ENCODE results near the gene TMC1. TPM values are rescaled to one million over a fixed set of nuclear protein-coding genes. Genes with fewer than 3 reads are reported as not detected.

TMC1 gene
- total RNA-seq, 1 donor from 2014 or later = not detected

DNA sequence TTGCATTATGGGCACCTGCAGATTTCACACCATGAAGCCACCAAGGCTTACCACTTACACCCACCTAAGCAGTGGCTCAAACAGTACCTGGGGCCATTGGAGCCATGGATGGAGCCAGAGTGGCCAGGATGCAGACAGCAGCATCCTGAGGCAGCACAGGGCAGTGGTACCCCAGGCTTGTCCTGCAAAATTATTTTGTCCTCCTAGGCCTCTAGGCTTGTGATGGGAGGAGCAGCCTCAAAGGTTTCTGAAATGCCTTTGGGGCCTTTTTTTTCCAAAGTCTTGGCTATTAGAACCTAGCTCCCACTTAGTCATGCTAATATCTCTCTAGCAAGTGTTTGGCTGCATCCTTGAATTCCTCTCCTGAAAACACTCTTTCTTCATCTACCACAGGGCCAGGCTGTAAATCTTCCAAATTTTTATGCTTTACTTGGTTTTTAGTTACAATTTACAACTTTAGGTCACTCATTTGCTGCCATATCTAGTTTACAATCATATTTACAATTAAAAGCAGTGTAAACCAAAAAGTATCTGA, 15.7 kb downstream of the TMC1 start:
- H3K36me3 ChIP-seq = no peaks in the 10 kb centered on the region
- Mint-ChIP-seq H3K36me3 (no peaks in the 10 kb centered on the region), H3K4me1 (peaks cover 8% of the 10 kb centered on the region), H3K9me3 (peaks cover 8% of the 10 kb centered on the region), H3K4me3 (no peak overlapping the region), H3K27me3 (ENCODE audit: insufficient read depth, low read depth) (no peaks in the 10 kb centered on the region), H3K27ac (no peak overlapping the region)
- H3F3A ChIP-seq (ENCODE audit: low read depth) = no peaks in the 10 kb centered on the region
- no peaks in the 10 kb centered on the region for H3K27me3 ChIP-seq
- DNase-seq (ENCODE audit: low spot score) = no peak
- H4K20me1 ChIP-seq (ENCODE audit: low read depth) = no peaks in the 10 kb centered on the region
- H3K9me3 ChIP-seq (ENCODE audit: low read depth) = no peaks in the 10 kb centered on the region
- H3K4me1 ChIP-seq = no peaks in the 10 kb centered on the region
- TF ChIP-seq EZH2 (IDR thresholded peaks at IDR 0.05) = no peak
- TF ChIP-seq, protein P1, sequence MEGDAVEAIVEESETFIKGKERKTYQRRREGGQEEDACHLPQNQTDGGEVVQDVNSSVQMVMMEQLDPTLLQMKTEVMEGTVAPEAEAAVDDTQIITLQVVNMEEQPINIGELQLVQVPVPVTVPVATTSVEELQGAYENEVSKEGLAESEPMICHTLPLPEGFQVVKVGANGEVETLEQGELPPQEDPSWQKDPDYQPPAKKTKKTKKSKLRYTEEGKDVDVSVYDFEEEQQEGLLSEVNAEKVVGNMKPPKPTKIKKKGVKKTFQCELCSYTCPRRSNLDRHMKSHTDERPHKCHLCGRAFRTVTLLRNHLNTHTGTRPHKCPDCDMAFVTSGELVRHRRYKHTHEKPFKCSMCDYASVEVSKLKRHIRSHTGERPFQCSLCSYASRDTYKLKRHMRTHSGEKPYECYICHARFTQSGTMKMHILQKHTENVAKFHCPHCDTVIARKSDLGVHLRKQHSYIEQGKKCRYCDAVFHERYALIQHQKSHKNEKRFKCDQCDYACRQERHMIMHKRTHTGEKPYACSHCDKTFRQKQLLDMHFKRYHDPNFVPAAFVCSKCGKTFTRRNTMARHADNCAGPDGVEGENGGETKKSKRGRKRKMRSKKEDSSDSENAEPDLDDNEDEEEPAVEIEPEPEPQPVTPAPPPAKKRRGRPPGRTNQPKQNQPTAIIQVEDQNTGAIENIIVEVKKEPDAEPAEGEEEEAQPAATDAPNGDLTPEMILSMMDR (IDR thresholded peaks at IDR 0.05) = no peak
- no peak for TF ChIP-seq EZH2phosphoT487 (IDR thresholded peaks at IDR 0.05)
- H3K4me2 ChIP-seq = no peak overlapping the region
- H3K27ac ChIP-seq = no peak overlapping the region
- H3K9ac ChIP-seq = no peak overlapping the region
- no peak overlapping the region for H3K4me3 ChIP-seq
- H3K79me2 ChIP-seq (ENCODE audit: low read depth) = no peaks in the 10 kb centered on the region
- no peak overlapping the region for H2AFZ ChIP-seq (replicated peaks)

DNA sequence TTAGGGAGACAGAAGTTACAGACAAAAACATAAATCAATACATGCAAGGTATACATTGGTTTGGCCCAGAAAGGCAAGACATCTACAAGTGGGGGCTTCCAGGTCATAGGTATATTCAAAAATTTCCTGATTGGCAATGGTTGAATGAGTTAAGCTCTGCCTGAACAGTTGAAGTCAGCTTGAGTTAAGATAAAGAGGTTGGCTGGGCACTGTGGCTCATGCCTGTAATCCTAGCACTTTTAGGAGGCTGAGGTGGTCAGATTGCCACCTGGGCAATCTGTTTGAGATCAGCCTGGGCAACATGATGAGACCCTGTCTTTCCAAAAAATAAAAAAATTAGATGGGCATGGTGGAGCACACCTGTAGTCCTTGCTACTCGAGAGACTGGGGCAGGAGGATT, 16.3 kb downstream of the TMC1 start:
- Mint-ChIP-seq H3K4me3 (no peak overlapping the region), H3K36me3 (no peaks in the 10 kb centered on the region), H3K27me3 (ENCODE audit: insufficient read depth, low read depth) (no peaks in the 10 kb centered on the region), H3K27ac (no peak overlapping the region), H3K9me3 (peaks cover 8% of the 10 kb centered on the region), H3K4me1 (peaks cover 8% of the 10 kb centered on the region)
- no peaks in the 10 kb centered on the region for H4K20me1 ChIP-seq (ENCODE audit: low read depth)
- H3K4me1 ChIP-seq = no peaks in the 10 kb centered on the region
- no peak overlapping the region for H3K4me2 ChIP-seq
- DNase-seq (ENCODE audit: low spot score) = no peak
- no peak overlapping the region for H3K27ac ChIP-seq
- H3K4me3 ChIP-seq = no peak overlapping the region
- H3K36me3 ChIP-seq = no peaks in the 10 kb centered on the region
- H2AFZ ChIP-seq (replicated peaks) = no peak overlapping the region
- no peak overlapping the region for H3K9ac ChIP-seq
- no peaks in the 10 kb centered on the region for H3K79me2 ChIP-seq (ENCODE audit: low read depth)
- H3K27me3 ChIP-seq = no peaks in the 10 kb centered on the region
- TF ChIP-seq EZH2 (IDR thresholded peaks at IDR 0.05) = no peak
- TF ChIP-seq, protein P1 (IDR thresholded peaks at IDR 0.05) = no peak
- H3K9me3 ChIP-seq (ENCODE audit: low read depth) = no peaks in the 10 kb centered on the region
- no peaks in the 10 kb centered on the region for H3F3A ChIP-seq (ENCODE audit: low read depth)

DNA sequence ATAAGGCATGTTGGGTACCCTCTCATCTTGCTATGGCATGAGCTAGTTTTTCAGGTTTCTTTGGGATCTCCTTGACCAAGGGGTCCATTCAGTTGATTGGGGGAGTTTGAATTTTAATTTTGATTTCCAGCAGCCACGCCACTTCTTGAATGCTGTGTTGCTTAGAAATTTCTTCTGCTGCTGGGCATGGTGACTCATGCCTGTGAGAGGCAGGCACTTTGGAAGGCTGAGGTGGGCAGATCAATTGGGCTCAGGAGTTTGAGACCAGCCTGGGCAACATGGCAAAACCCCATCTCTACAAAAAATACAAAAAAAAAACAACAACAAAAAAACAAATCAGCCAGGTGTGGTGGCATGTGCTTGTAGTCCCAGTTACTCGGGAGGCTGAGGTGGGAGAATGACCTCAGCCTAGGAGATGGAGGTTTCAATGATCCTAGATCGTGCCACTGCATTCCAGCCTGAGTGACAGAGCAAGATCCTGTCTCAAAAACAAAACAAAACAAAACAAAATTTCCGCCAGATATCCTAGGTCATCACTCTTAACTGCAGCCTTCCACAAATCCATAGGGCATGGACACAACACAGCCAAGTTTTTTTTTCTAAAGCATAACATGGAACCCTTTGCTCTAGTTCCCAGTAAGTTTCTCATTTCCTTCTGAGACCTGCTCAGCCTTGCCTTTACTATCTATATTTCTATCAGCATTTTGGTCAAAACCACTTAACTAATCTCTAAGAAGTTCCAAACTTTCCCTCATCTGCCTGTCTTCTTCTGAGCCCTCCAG, 17.7 kb downstream of the TMC1 start:
- Histone ChIP-seq H3K27ac (no peak overlapping the region), H3K4me3 (no peak overlapping the region), H3K4me1 (no peaks in the 10 kb centered on the region), H3K4me2 (no peak overlapping the region), H4K20me1 (ENCODE audit: low read depth) (no peaks in the 10 kb centered on the region), H3K79me2 (ENCODE audit: low read depth) (no peaks in the 10 kb centered on the region), H3K36me3 (no peaks in the 10 kb centered on the region), H3K9ac (no peak overlapping the region), H3K9me3 (ENCODE audit: low read depth) (no peaks in the 10 kb centered on the region), H3K27me3 (no peaks in the 10 kb centered on the region), H3F3A (ENCODE audit: low read depth) (no peaks in the 10 kb centered on the region), H2AFZ (replicated peaks) (peak overlapping the region; percentile 82)
- H3K4me3 Mint-ChIP-seq = no peak overlapping the region
- H3K27ac Mint-ChIP-seq = peak overlapping the region; percentile 76
- no peaks in the 10 kb centered on the region for H3K27me3 Mint-ChIP-seq (ENCODE audit: insufficient read depth, low read depth)
- H3K36me3 Mint-ChIP-seq = no peaks in the 10 kb centered on the region
- no peak for DNase-seq (ENCODE audit: low spot score)
- H3K4me1 Mint-ChIP-seq = peaks cover 8% of the 10 kb centered on the region
- peaks cover 6% of the 10 kb centered on the region for H3K9me3 Mint-ChIP-seq
- TF ChIP-seq EZH2phosphoT487 (IDR thresholded peaks at IDR 0.05) (no peak), EZH2 (IDR thresholded peaks at IDR 0.05) (no peak)
- TF ChIP-seq, protein P1 (IDR thresholded peaks at IDR 0.05) = no peak

Data from neural progenitor cell (in vitro differentiated cells).